ENCODE data around the gene PRDM15. TPM values are rescaled to one million over a fixed set of nuclear protein-coding genes. Genes with fewer than 3 reads are reported as not detected.
"Not testable (repeated sequence)": the region's sequence is repeated elsewhere in the genome, so short reads cannot be mapped to it uniquely, and the experiment has no call there.

PRDM15 gene
- total and polyA plus RNA-seq, 7 donors, result 1.2 to 6.9 (median 4.6) TPM

- H3K4me1 ChIP-seq, result no peaks in the 10 kb centered on the region
Observed at GRCh38 chr21:41792711-41793110, 86.4 kb downstream of the PRDM15 start.

GRCh38 chr21:41786509-41786987 is 92.6 kb downstream of the PRDM15 start:
- Histone ChIP-seq H3K27me3 (peaks cover 5 to 46% (median 14%) of the 10 kb centered on the region in 3 donors), H3K27ac (no peak overlapping the region), H3K4me1 (no peaks in the 10 kb centered on the region), H3K36me3 (no peaks in the 10 kb centered on the region), H3K4me3 (no peak overlapping the region), H3K9me3 (no peaks in the 10 kb centered on the region)
- WGBS, 2 donors, result 11 to 56% methylated on average over 13 of the region's 13 CpGs
- DNase-seq, result no peak
- TF ChIP-seq POLR2A (IDR thresholded peaks at IDR 0.05), result no peak
- no peak for TF ChIP-seq POLR2AphosphoS5 (IDR thresholded peaks at IDR 0.05)
- no peak for TF ChIP-seq CTCF (IDR thresholded peaks at IDR 0.05)
- TF ChIP-seq EP300 (IDR thresholded peaks at IDR 0.05), result no peak
- intact Hi-C loops (cut with DNase I), result no loop called here

More at GRCh38 chr21:41792711-41793110, 86.4 kb downstream of the PRDM15 start:
- no peak for DNase-seq
- intact Hi-C loops (cut with DNase I), result no loop called here
- no peaks in the 10 kb centered on the region for H3K36me3 ChIP-seq
- TF ChIP-seq POLR2AphosphoS5 (IDR thresholded peaks at IDR 0.05) (no peak), CTCF (IDR thresholded peaks at IDR 0.05) (no peak), EP300 (IDR thresholded peaks at IDR 0.05) (no peak), POLR2A (IDR thresholded peaks at IDR 0.05) (no peak)
- no peak overlapping the region for H3K27ac ChIP-seq
- no peak overlapping the region for H3K4me3 ChIP-seq
- 95 to 96% methylated on average over 3 of the region's 3 CpGs for WGBS, 2 donors
- H3K9me3 ChIP-seq, result peaks cover 0 to 11% (median 9%) of the 10 kb centered on the region in 4 donors
- no peaks in the 10 kb centered on the region for H3K27me3 ChIP-seq

GRCh38 chr21:41785262-41785661 is 93.9 kb downstream of the PRDM15 start:
- H3K4me1 ChIP-seq; H3K36me3 ChIP-seq; intact Hi-C loops (cut with DNase I); H3K9me3 ChIP-seq; H3K27ac ChIP-seq; H3K4me3 ChIP-seq; DNase-seq: not testable (repeated sequence)
- 60 to 92% methylated on average over 12 of the region's 12 CpGs for WGBS, 2 donors
- H3K27me3 ChIP-seq, result peaks cover 5 to 59% (median 14%) of the 10 kb centered on the region in 3 donors

GRCh38 chr21:41784456-41785102 is 94.6 kb downstream of the PRDM15 start:
- 60 to 87% methylated on average over 15 of the region's 15 CpGs for WGBS, 2 donors
- H3K27ac ChIP-seq, result no peak overlapping the region
- no peak for DNase-seq
- no peaks in the 10 kb centered on the region for H3K9me3 ChIP-seq
- intact Hi-C loops (cut with DNase I), result no loop called here
- H3K4me3 ChIP-seq, result no peak overlapping the region
- H3K4me1 ChIP-seq, result no peaks in the 10 kb centered on the region
- H3K27me3 ChIP-seq, result peaks cover 6 to 65% (median 20%) of the 10 kb centered on the region in 3 donors
- TF ChIP-seq POLR2A (IDR thresholded peaks at IDR 0.05) (no peak), CTCF (IDR thresholded peaks at IDR 0.05) (no peak), EP300 (IDR thresholded peaks at IDR 0.05) (no peak), POLR2AphosphoS5 (IDR thresholded peaks at IDR 0.05) (no peak)
- no peaks in the 10 kb centered on the region for H3K36me3 ChIP-seq

GRCh38 chr21:41783476-41784180 is 95.5 kb downstream of the PRDM15 start:
- no peak for DNase-seq
- intact Hi-C loops (cut with DNase I), result no loop called here
- Histone ChIP-seq H3K4me3 (no peak overlapping the region), H3K36me3 (no peaks in the 10 kb centered on the region), H3K27me3 (peaks cover 14 to 75% (median 28%) of the 10 kb centered on the region in 3 donors), H3K27ac (no peak overlapping the region), H3K9me3 (no peaks in the 10 kb centered on the region), H3K4me1 (no peaks in the 10 kb centered on the region)
- 7 to 25% methylated on average over 18 of the region's 18 CpGs for WGBS, 2 donors
- TF ChIP-seq POLR2AphosphoS5 (IDR thresholded peaks at IDR 0.05) (no peak), EP300 (IDR thresholded peaks at IDR 0.05) (no peak), CTCF (IDR thresholded peaks at IDR 0.05) (no peak), POLR2A (IDR thresholded peaks at IDR 0.05) (no peak)
